Activated naive CD4-positive, alpha-beta T cell treated with anti-CD3 and anti-CD28 coated beads for 36 hours (primary cell): ENCODE measurements around the gene ADH1B. TPM values are rescaled to one million over a fixed set of nuclear protein-coding genes. Genes with fewer than 3 reads are reported as not detected.
"Not testable (repeated sequence)": the region's sequence is repeated elsewhere in the genome, so short reads cannot be mapped to it uniquely, and the experiment has no call there.

Experiments used
- CTCF ChIA-PET: fragments of 350-600 bp; sonication (Branson Sonifier 250); formaldehyde crosslinking; loops from one replicate; lab custom pipeline; 2021; ENCODE audit warnings: antibody characterized with exemption; lab: Charles Lee
- DNase-seq: peaks from one replicate; pipeline ENCODE4 v3.0.0-alpha.2; 2020
- H3K27ac Mint-ChIP-seq: one replicate; pipeline ENCODE4 v1.8.0; 2021; ENCODE audit warnings: mild to moderate bottlenecking, mixed read lengths
- H3K27me3 Mint-ChIP-seq: one replicate; pipeline ENCODE4 v1.8.0; 2021; ENCODE audit warnings: low read depth, mixed read lengths
- H3K36me3 Mint-ChIP-seq: one replicate; pipeline ENCODE4 v1.8.0; 2021; ENCODE audit warnings: low read depth, mixed read lengths
- H3K4me1 Mint-ChIP-seq: one replicate; pipeline ENCODE4 v1.8.0; 2021; ENCODE audit warnings: low read depth, mixed read lengths
- H3K4me3 Mint-ChIP-seq: one replicate; pipeline ENCODE4 v1.8.0; 2021; ENCODE audit warnings: mild to moderate bottlenecking, moderate library complexity, mixed read lengths
- H3K9me3 Mint-ChIP-seq: one replicate; pipeline ENCODE4 v1.8.0; 2021; ENCODE audit warnings: mixed read lengths
- intact Hi-C: fragments of 100-400 bp; cut with micrococcal nuclease; formaldehyde crosslinking; loops from one replicate; pipeline ENCODE4 v1.15.1; 2023
- total RNA-seq, 2 experiments: library from RNA; stranded (reverse); gene quantifications; one replicate each; pipeline ENCODE4 v1.2.3, GENCODE V29; 2021

The ADH1B gene
- total RNA-seq, result not detected

DNA sequence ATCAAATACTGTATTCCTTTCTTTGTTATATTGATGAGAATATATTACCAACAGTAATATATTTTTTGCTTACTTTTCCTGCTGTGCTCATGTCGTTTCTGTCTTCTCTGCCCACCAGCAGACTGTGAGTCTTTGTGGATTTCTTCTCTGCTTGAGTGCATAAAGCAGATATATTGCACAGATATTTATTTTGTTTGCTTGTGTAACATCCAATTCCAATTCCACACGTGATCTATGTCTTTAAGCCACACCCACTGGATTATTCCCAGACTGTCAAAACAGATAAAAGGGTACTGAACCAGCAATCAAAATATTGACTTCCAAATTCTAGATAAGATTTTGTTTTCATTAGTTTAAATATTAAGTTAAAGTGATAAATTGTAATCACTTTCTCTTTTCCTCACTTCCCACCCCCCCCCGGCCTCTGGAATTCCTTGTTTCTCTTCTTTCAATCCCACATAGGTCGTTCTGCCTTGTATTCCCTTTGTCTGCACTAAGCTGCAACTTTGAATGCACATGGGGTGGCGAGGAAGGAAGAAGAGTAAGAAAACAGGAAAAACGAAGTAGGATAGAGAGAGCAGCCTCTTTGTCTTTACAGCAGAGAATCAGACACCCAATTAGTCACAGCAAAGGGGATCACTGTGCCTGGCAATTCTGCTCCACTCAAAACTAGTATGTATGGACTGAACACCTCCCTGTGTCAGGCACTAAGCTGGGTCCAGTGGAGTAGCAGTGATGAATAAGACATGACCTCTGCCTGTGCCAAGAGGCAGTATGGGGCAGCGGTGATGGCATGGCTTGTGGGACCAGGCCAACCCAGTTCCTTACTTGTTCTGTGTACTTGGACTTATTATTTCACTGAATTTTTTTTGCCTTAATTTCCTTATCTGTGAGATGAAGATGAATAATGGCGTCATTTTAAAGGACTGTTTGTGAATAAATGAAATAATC, at the start of gene ADH1B:
Gene ADH1B (minus strand): TSS at position 161 of the 951 bp plus-strand sequence. CDS start 70 bp downstream, at position 91.
- CTCF ChIA-PET, result no interaction called here

GRCh38 chr4:99367817-99368216, 46.6 kb upstream of the ADH1B start:
- H3K36me3 Mint-ChIP-seq, H3K4me3 Mint-ChIP-seq, H3K27ac Mint-ChIP-seq, intact Hi-C loops, CTCF ChIA-PET, H3K9me3 Mint-ChIP-seq, DNase-seq, H3K4me1 Mint-ChIP-seq: not testable (repeated sequence)
- H3K27me3 Mint-ChIP-seq, result peaks cover 15% of the 10 kb centered on the region

More for the DNA sequence above, at the start of gene ADH1B:
- Mint-ChIP-seq H3K27me3 (peaks cover 10% of the 10 kb centered on the region), H3K9me3 (no peaks in the 10 kb centered on the region), H3K4me1 (no peaks in the 10 kb centered on the region), H3K27ac (no peak within 1 kb of the TSS), H3K36me3 (no peaks in the 10 kb centered on the region), H3K4me3 (no peak within 1 kb of the TSS)
- intact Hi-C loops, result no loop called here
- no peak for DNase-seq

- DNase-seq, result no peak
- H3K4me1 Mint-ChIP-seq, result no peaks in the 10 kb centered on the region
- no peaks in the 10 kb centered on the region for H3K9me3 Mint-ChIP-seq
- CTCF ChIA-PET, result no interaction called here
- no peak overlapping the region for H3K4me3 Mint-ChIP-seq
- intact Hi-C loops, result no loop called here
- H3K27ac Mint-ChIP-seq, result no peak overlapping the region
- no peaks in the 10 kb centered on the region for H3K36me3 Mint-ChIP-seq
- H3K27me3 Mint-ChIP-seq, result peaks cover 15% of the 10 kb centered on the region
These were observed 45.3 kb upstream of the ADH1B start for GRCh38 chr4:99366491-99366890.

DNA sequence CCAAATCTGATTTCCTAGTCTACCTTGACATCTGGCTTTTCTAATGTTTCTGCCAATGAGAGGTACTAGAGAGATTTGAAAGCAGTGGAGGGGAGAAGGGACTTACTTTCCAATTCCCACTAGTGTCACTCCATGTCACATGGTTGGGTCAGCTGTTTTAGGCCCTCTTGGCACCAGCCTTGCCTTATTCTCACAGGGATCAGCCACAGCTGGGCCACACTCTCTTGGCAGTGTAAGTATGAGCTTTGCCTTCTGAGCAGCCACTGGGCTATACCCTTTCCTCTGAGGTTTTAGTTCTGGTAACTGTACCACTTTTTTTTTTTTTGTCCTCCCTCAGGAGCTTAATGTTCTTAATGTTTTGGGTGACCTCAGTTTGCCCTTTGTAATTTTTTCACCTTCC, 41.6 kb upstream of the ADH1B start:
- Mint-ChIP-seq H3K4me3 (no peak overlapping the region), H3K4me1 (no peaks in the 10 kb centered on the region), H3K27ac (no peak overlapping the region), H3K9me3 (no peaks in the 10 kb centered on the region), H3K36me3 (no peaks in the 10 kb centered on the region), H3K27me3 (peaks cover 7% of the 10 kb centered on the region)
- CTCF ChIA-PET, result no interaction called here
- DNase-seq, result no peak
- intact Hi-C loops, result no loop called here

GRCh38 chr4:99361899-99362275, 40.7 kb upstream of the ADH1B start:
- Mint-ChIP-seq H3K27ac (no peak overlapping the region), H3K36me3 (no peaks in the 10 kb centered on the region), H3K4me3 (no peak overlapping the region), H3K27me3 (peaks cover 5% of the 10 kb centered on the region), H3K9me3 (no peaks in the 10 kb centered on the region), H3K4me1 (no peaks in the 10 kb centered on the region)
- intact Hi-C loops, result no loop called here
- no peak for DNase-seq
- CTCF ChIA-PET, result interaction anchor here (1.0 kb wide), 1 partner anchor 210 kb away, joined by 3 read pairs; no protein-coding TSS in a partner anchor

- H3K4me3 Mint-ChIP-seq, result no peak overlapping the region
- peaks cover 5% of the 10 kb centered on the region for H3K27me3 Mint-ChIP-seq
- no peaks in the 10 kb centered on the region for H3K9me3 Mint-ChIP-seq
- CTCF ChIA-PET, result interaction anchor here (0.8 to 1.0 kb wide), 2 partner anchors 101 to 210 kb away, joined by 3 read pairs; no protein-coding TSS in a partner anchor
- no peak overlapping the region for H3K27ac Mint-ChIP-seq
- DNase-seq, result no peak
- no peaks in the 10 kb centered on the region for H3K36me3 Mint-ChIP-seq
- H3K4me1 Mint-ChIP-seq, result no peaks in the 10 kb centered on the region
- intact Hi-C loops, result no loop called here
These were observed 40.2 kb upstream of the ADH1B start for GRCh38 chr4:99361268-99361898.

DNA sequence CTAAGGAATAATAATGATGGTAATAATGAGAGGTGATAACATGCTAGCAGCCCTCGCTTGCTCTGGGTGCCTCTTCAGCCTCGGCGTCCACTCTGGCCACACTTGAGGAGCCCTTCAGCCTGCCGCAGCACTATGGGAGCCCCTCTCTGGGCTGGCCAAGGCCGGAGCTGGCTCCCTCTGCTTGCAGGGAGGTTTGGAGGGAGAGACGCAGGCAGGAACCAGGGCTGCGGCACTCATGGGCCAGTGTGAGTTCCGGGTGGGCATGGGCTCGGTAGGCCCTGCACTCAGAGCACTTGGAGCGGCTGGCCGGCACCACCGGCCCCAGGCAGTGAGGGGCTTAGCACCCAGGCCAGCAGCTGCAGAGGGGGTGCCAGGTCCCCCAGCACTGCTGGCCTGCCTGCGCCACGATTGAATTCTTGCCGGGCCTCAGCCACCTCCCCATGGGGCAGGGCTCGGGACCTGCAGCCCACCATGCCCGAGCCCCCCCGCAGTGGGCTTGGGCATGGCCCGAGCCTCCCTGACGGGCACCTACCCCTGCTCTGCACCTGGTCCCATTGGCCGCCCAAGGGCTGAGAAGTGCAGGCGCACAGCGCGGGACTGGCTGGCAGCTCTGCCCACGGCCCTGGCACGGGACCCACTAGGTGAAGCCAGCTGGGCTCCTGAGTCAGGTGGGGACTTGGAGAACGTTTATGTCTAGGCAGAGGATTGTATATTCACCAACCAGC, 38.4 kb upstream of the ADH1B start:
- Mint-ChIP-seq H3K4me1 (peaks cover 4% of the 10 kb centered on the region), H3K36me3 (no peaks in the 10 kb centered on the region), H3K27me3 (peaks cover 5% of the 10 kb centered on the region), H3K4me3 (no peak overlapping the region), H3K27ac (no peak overlapping the region), H3K9me3 (peaks cover 2% of the 10 kb centered on the region)
- intact Hi-C loops, result no loop called here
- CTCF ChIA-PET, result no interaction called here
- no peak for DNase-seq

GRCh38 chr4:99357948-99358347, 36.7 kb upstream of the ADH1B start:
- H3K4me3 Mint-ChIP-seq, result no peak overlapping the region
- H3K36me3 Mint-ChIP-seq, result no peaks in the 10 kb centered on the region
- intact Hi-C loops, result no loop called here
- H3K4me1 Mint-ChIP-seq, result peaks cover 4% of the 10 kb centered on the region
- peaks cover 2% of the 10 kb centered on the region for H3K9me3 Mint-ChIP-seq
- no peak for DNase-seq
- CTCF ChIA-PET, result interaction anchor here (0.9 kb wide), 1 partner anchor 46 kb away, joined by 3 read pairs; no protein-coding TSS in a partner anchor
- H3K27ac Mint-ChIP-seq, result no peak overlapping the region
- H3K27me3 Mint-ChIP-seq, result peaks cover 5% of the 10 kb centered on the region

GRCh38 chr4:99356992-99357391, 35.8 kb upstream of the ADH1B start:
- peaks cover 2% of the 10 kb centered on the region for H3K9me3 Mint-ChIP-seq
- no peak overlapping the region for H3K27ac Mint-ChIP-seq
- H3K4me1 Mint-ChIP-seq, result peaks cover 4% of the 10 kb centered on the region
- H3K27me3 Mint-ChIP-seq, result peaks cover 7% of the 10 kb centered on the region
- CTCF ChIA-PET, result interaction anchor here (0.9 kb wide), 1 partner anchor 47 kb away, joined by 3 read pairs; no protein-coding TSS in a partner anchor
- H3K4me3 Mint-ChIP-seq, result no peak overlapping the region
- H3K36me3 Mint-ChIP-seq, result no peaks in the 10 kb centered on the region
- no peak for DNase-seq
- intact Hi-C loops, result no loop called here

DNA sequence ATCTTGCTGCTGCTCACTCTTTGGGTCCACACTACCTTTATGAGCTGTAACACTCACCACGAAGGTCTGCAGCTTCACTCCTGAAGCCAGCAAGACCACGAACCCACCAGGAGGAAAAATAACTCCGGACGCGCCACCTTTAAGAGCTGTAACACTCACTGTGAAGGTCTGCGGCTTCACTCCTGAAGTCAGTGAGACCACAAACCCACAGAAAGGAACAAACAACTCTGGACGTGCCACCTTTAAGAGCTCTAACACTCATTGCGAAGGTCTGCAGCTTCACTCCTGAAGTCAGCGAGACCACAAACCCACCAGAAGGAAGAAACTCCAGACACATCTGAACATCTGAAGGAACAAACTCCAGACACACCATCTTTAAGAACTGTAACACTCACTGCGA, 34.9 kb upstream of the ADH1B start:
- H3K4me3 Mint-ChIP-seq, H3K9me3 Mint-ChIP-seq, intact Hi-C loops, DNase-seq, H3K4me1 Mint-ChIP-seq, H3K36me3 Mint-ChIP-seq, H3K27me3 Mint-ChIP-seq, H3K27ac Mint-ChIP-seq, CTCF ChIA-PET: not testable (repeated sequence)

GRCh38 chr4:99352602-99353537, 31.7 kb upstream of the ADH1B start, which contains the start of gene ADH1C:
ADH1C (minus strand) TSS chr4:99352746; CDS start chr4:99352675, 71 bp downstream.
- Mint-ChIP-seq H3K36me3 (no peaks in the 10 kb centered on the region), H3K27me3 (peaks cover 12% of the 10 kb centered on the region), H3K4me3 (no peak within 1 kb of the TSS), H3K27ac (no peak within 1 kb of the TSS), H3K9me3 (peaks cover 2% of the 10 kb centered on the region), H3K4me1 (peaks cover 4% of the 10 kb centered on the region)
- no peak for DNase-seq
- intact Hi-C loops, result no loop called here
- CTCF ChIA-PET, result no interaction called here
